SU-DHL-6 (cell line): Measurements from ENCODE around the gene SIGLEC7.
"Not testable (repeated sequence)": the region's sequence is repeated elsewhere in the genome, so short reads cannot be mapped to it uniquely, and the experiment has no call there.

Experiments
- H2AFZ ChIP-seq: fragments of 200-600 bp; sonication (generic); 2 replicates; pipeline ENCODE4 v1.6.1; 2014; ENCODE audit warnings: low read depth, mild to moderate bottlenecking, moderate library complexity, mixed read lengths, antibody characterized with exemption, low read length; ENCODE audit not compliant: severe bottlenecking
- H3F3A ChIP-seq: fragments of 200-600 bp; shearing (Covaris generic); 2 replicates; pipeline ENCODE4 v1.6.0; 2016; ENCODE audit warnings: antibody characterized with exemption, mild to moderate bottlenecking; ENCODE audit not compliant: insufficient read depth
- H3K27ac ChIP-seq: fragments of 200-600 bp; sonication (generic); 2 replicates; pipeline ENCODE4 v1.5.1; 2016; ENCODE audit warnings: low read depth, mild to moderate bottlenecking, low read length, moderate library complexity, mixed read lengths
- H3K27me3 ChIP-seq: fragments of 200-600 bp; sonication (generic), shearing (Covaris generic); 2 replicates; pipeline ENCODE4 v1.6.0; 2014; ENCODE audit warnings: mild to moderate bottlenecking, low read length
- H3K36me3 ChIP-seq: fragments of 200-600 bp; sonication (generic); 2 replicates; pipeline ENCODE4 v1.6.1; 2014; ENCODE audit warnings: mild to moderate bottlenecking, low read length, mixed read lengths
- H3K4me2 ChIP-seq: fragments of 300-600, 200-600 bp; shearing (Covaris generic), sonication (generic); 2 replicates; pipeline ENCODE4 v1.6.0; 2014; ENCODE audit warnings: low read length, low read depth, mild to moderate bottlenecking; ENCODE audit not compliant: poor library complexity, severe bottlenecking
- H3K4me3 ChIP-seq: fragments of 200-600 bp; sonication (generic); 2 replicates; pipeline ENCODE4 v1.5.1; 2014; ENCODE audit warnings: antibody characterized with exemption, low read length, mild to moderate bottlenecking, mixed read lengths; ENCODE audit not compliant: insufficient read depth, poor library complexity, severe bottlenecking
- H3K79me2 ChIP-seq: fragments of 200-600 bp; sonication (generic); 2 replicates; pipeline ENCODE4 v1.6.1; 2014; ENCODE audit warnings: mild to moderate bottlenecking, low read length, moderate library complexity; ENCODE audit not compliant: insufficient read depth
- H3K9ac ChIP-seq: fragments of 200-600 bp; sonication (generic); 2 replicates; pipeline ENCODE4 v1.7.0; 2014; ENCODE audit warnings: mild to moderate bottlenecking, low read length
- H3K9me2 ChIP-seq: fragments of 200-600 bp; sonication (generic); replicated peaks from 2 replicates; pipeline ENCODE4 v1.6.1; 2014; ENCODE audit warnings: low read length; ENCODE audit not compliant: insufficient read depth
- H3K9me3 ChIP-seq: fragments of 200-600 bp; sonication (generic); 2 replicates; pipeline ENCODE4 v1.6.1; 2014; ENCODE audit warnings: low read length, mixed read lengths; ENCODE audit not compliant: insufficient read depth
- H4K20me1 ChIP-seq: fragments of 200-600 bp; sonication (generic); 2 replicates; pipeline ENCODE4 v1.6.1; 2014; ENCODE audit warnings: low read depth, mild to moderate bottlenecking, antibody characterized with exemption, low read length, moderate library complexity, mixed read lengths
- CTCF ChIP-seq: fragments of 200-600 bp; sonication (generic); IDR thresholded peaks from one replicate; pipeline ENCODE4 v1.5.1; 2017; ENCODE audit warnings: antibody characterized with exemption, mild to moderate bottlenecking, low read length, moderate library complexity; ENCODE audit not compliant: insufficient read depth, poor library complexity, severe bottlenecking
- EZH2phosphoT487 ChIP-seq: fragments of 200-600 bp; sonication (generic), shearing (Covaris generic); conservative IDR thresholded peaks from 2 replicates; pipeline ENCODE4 v1.6.1; 2018; ENCODE audit warnings: mild to moderate bottlenecking, antibody characterized with exemption, low read length, moderate library complexity, mixed read lengths

The SIGLEC7 gene

GRCh38 chr19:51164215-51164614 lies 22.1 kb downstream of the SIGLEC7 start:
- H3K36me3 ChIP-seq: no peaks in the 10 kb centered on the region
- no peak overlapping the region for H3K9ac ChIP-seq
- TF ChIP-seq EZH2phosphoT487 (no peak), CTCF (no peak)
- no peak overlapping the region for H2AFZ ChIP-seq
- no peaks in the 10 kb centered on the region for H4K20me1 ChIP-seq
- no peak overlapping the region for H3K27ac ChIP-seq
- no peaks in the 10 kb centered on the region for H3F3A ChIP-seq
- no peaks in the 10 kb centered on the region for H3K79me2 ChIP-seq
- H3K9me3 ChIP-seq: no peaks in the 10 kb centered on the region
- no peaks in the 10 kb centered on the region for H3K9me2 ChIP-seq
- H3K4me2 ChIP-seq: no peak overlapping the region
- no peaks in the 10 kb centered on the region for H3K27me3 ChIP-seq
- no peak overlapping the region for H3K4me3 ChIP-seq

- Histone ChIP-seq H3K9me3 (no peaks in the 10 kb centered on the region), H3K9ac (no peak overlapping the region), H3K9me2 (no peaks in the 10 kb centered on the region), H3K36me3 (no peaks in the 10 kb centered on the region), H3F3A (no peaks in the 10 kb centered on the region), H2AFZ (no peak overlapping the region), H3K27ac (no peak overlapping the region), H3K79me2 (no peaks in the 10 kb centered on the region), H3K27me3 (no peaks in the 10 kb centered on the region), H3K4me3 (no peak overlapping the region), H4K20me1 (no peaks in the 10 kb centered on the region), H3K4me2 (no peak overlapping the region)
- TF ChIP-seq CTCF: no peak
- no peak for TF ChIP-seq EZH2phosphoT487
Observed at GRCh38 chr19:51166846-51167490, 24.9 kb downstream of the SIGLEC7 start.

- Histone ChIP-seq H3F3A (no peaks in the 10 kb centered on the region), H4K20me1 (no peaks in the 10 kb centered on the region), H3K27ac (no peak overlapping the region), H3K36me3 (no peaks in the 10 kb centered on the region), H3K79me2 (no peaks in the 10 kb centered on the region), H3K4me2 (no peak overlapping the region), H2AFZ (no peak overlapping the region), H3K9ac (no peak overlapping the region), H3K4me3 (no peak overlapping the region), H3K9me2 (no peaks in the 10 kb centered on the region), H3K27me3 (no peaks in the 10 kb centered on the region), H3K9me3 (no peaks in the 10 kb centered on the region)
- TF ChIP-seq CTCF: no peak
- TF ChIP-seq EZH2phosphoT487: no peak
Observed at GRCh38 chr19:51168564-51169282, 26.6 kb downstream of the SIGLEC7 start.

- H2AFZ ChIP-seq, H4K20me1 ChIP-seq, H3F3A ChIP-seq, H3K4me2 ChIP-seq, H3K36me3 ChIP-seq, H3K79me2 ChIP-seq, H3K27me3 ChIP-seq, H3K9me3 ChIP-seq, H3K9ac ChIP-seq, H3K4me3 ChIP-seq, H3K9me2 ChIP-seq, H3K27ac ChIP-seq: not testable (repeated sequence)
Observed at GRCh38 chr19:51169283-51169918, 27.3 kb downstream of the SIGLEC7 start.
